Esophagus muscularis mucosa (tissue), 4 donors: Measurements from ENCODE around the gene GNL3. TPM values are rescaled to one million over a fixed set of nuclear protein-coding genes. Genes with fewer than 3 reads are reported as not detected.

Experiments
- DNase-seq: peaks from one replicate; pipeline ENCODE4 v3.0.0-alpha.2; 2017; ENCODE audit errors: extremely low spot score
- H3K27ac ChIP-seq, 4 donors: fragments of 200-600 bp; sonication (generic); replicated peaks in 1 of 4; 1 replicate in 3 of 4; 2 replicates in 1 of 4; pipeline ENCODE4 v1.5.1; 2016 to 2019; ENCODE audit warnings: mild to moderate bottlenecking in 1 of 4
- H3K27me3 ChIP-seq, 4 donors: fragments of 200-600 bp; sonication (generic); one replicate each; pipeline versions ENCODE4 v1.5.1 to v1.6.0; 2016 to 2019
- H3K36me3 ChIP-seq, 4 donors: fragments of 200-600 bp; sonication (generic); one replicate each; pipeline ENCODE4 v1.5.1; 2016 to 2019
- H3K4me1 ChIP-seq, 4 donors: fragments of 200-600 bp; sonication (generic); one replicate each; pipeline ENCODE4 v1.5.1; 2016 to 2019
- H3K4me3 ChIP-seq, 4 donors: fragments of 200-600 bp; sonication (generic); 1 replicate in 2 of 4; 2 replicates in 2 of 4; pipeline ENCODE4 v1.5.1; 2016 to 2019; ENCODE audit warnings: mild to moderate bottlenecking in 4 of 4, moderate library complexity in 1 of 4
- H3K9me3 ChIP-seq, 4 donors: fragments of 200-600 bp; sonication (generic); 1 replicate in 3 of 4; 2 replicates in 1 of 4; pipeline ENCODE4 v1.5.1; 2016 to 2019
- EP300 ChIP-seq: sonication (generic); formaldehyde crosslinking; IDR thresholded peaks from one replicate; pipeline ENCODE4 v1.6.1; 2017; ENCODE audit warnings: antibody characterized with exemption
- POLR2A ChIP-seq: fragments of 450-650 bp; IDR thresholded peaks from one replicate; pipeline ENCODE4 v1.6.1; 2017; ENCODE audit warnings: antibody characterized with exemption, moderate library complexity, mild to moderate bottlenecking, low read depth
- POLR2AphosphoS5 ChIP-seq, 2 donors: sonication (generic); formaldehyde crosslinking; IDR thresholded peaks; one replicate each; pipeline ENCODE4 v1.6.1; 2017; ENCODE audit warnings: antibody characterized with exemption in 2 of 2
- WGBS: methylation state at CpG from one replicate; pipeline ENCODE4 v1.1.5; 2018; 5-methylcytosine and 5-hydroxymethylcytosine counted together
- intact Hi-C: fragments of 100-400 bp; cut with DNase I; formaldehyde crosslinking; loops from one replicate; pipeline ENCODE4 v1.15.1; 2023
- small RNA-seq, 3 donors: library from RNA; depleted of rRNA; stranded (forward); fragments of <200 nt; gene quantifications; one replicate each; pipeline ENCODE3, GENCODE V24; 2016
- total RNA-seq, 4 donors: library from RNA; depleted of rRNA; stranded (reverse); fragments of >200 nt; gene quantifications; one replicate each; pipeline versions ENCODE4 v1.1.0 to v1.2.1, GENCODE V29; 2016
- TF ChIP-seq, protein P1 (sequence below), 3 experiments: fragments of 200-600 bp in 2 of 3; fragments of 450-650 bp in 1 of 3; sonication (generic) in 2 of 3; IDR thresholded peaks; one replicate each; pipeline ENCODE4 v1.5.1; 2017 to 2019; ENCODE audit warnings: antibody characterized with exemption in 3 of 3, mild to moderate bottlenecking in 2 of 3, moderate library complexity in 1 of 3

Gene GNL3
- total RNA-seq, 4 donors from 2014 or later, result 28.4 to 71.1 (median 29.3) TPM

GRCh38 chr3:52739730-52740129 is 53.9 kb downstream of the GNL3 start:
- H3K27ac ChIP-seq, result no peak overlapping the region
- no peak overlapping the region for H3K4me3 ChIP-seq
- peaks cover 61 to 100% (median 79%) of the 10 kb centered on the region in 4 donors for H3K36me3 ChIP-seq
- no peak for TF ChIP-seq EP300
- TF ChIP-seq POLR2A, result no peak
- TF ChIP-seq POLR2AphosphoS5 (IDR thresholded peaks at IDR 0.05), result no peak
- TF ChIP-seq, protein P1, sequence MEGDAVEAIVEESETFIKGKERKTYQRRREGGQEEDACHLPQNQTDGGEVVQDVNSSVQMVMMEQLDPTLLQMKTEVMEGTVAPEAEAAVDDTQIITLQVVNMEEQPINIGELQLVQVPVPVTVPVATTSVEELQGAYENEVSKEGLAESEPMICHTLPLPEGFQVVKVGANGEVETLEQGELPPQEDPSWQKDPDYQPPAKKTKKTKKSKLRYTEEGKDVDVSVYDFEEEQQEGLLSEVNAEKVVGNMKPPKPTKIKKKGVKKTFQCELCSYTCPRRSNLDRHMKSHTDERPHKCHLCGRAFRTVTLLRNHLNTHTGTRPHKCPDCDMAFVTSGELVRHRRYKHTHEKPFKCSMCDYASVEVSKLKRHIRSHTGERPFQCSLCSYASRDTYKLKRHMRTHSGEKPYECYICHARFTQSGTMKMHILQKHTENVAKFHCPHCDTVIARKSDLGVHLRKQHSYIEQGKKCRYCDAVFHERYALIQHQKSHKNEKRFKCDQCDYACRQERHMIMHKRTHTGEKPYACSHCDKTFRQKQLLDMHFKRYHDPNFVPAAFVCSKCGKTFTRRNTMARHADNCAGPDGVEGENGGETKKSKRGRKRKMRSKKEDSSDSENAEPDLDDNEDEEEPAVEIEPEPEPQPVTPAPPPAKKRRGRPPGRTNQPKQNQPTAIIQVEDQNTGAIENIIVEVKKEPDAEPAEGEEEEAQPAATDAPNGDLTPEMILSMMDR (IDR thresholded peaks at IDR 0.05), result no peak
- H3K4me1 ChIP-seq, result no peaks in the 10 kb centered on the region
- WGBS, result 79% methylated on average over 1 of the region's 1 CpG
- H3K27me3 ChIP-seq, result no peaks in the 10 kb centered on the region
- no peaks in the 10 kb centered on the region for H3K9me3 ChIP-seq
- DNase-seq, result no peak
- intact Hi-C loops, result loop anchor here (5.0 kb wide), 1 partner anchor 198 kb away; no protein-coding TSS in a partner anchor

GRCh38 chr3:52742418-52743041 is 56.7 kb downstream of the GNL3 start:
- peaks cover 70 to 100% (median 86%) of the 10 kb centered on the region in 4 donors for H3K36me3 ChIP-seq
- TF ChIP-seq, protein P1 (IDR thresholded peaks at IDR 0.05), result peak; percentile 35 to 49 (median 42)
- no peak for TF ChIP-seq EP300
- intact Hi-C loops, result loop anchor here (2.0 to 5.0 kb wide), 2 partner anchors 195 to 330 kb away; no protein-coding TSS in a partner anchor
- no peaks in the 10 kb centered on the region for H3K9me3 ChIP-seq
- H3K27me3 ChIP-seq, result no peaks in the 10 kb centered on the region
- H3K4me1 ChIP-seq, result no peaks in the 10 kb centered on the region
- WGBS, result 70% methylated on average over 3 of the region's 3 CpGs
- no peak for DNase-seq
- H3K27ac ChIP-seq, result no peak overlapping the region
- no peak overlapping the region for H3K4me3 ChIP-seq

- intact Hi-C loops, result loop anchor here (2.0 to 5.0 kb wide), 2 partner anchors 194 to 330 kb away; no protein-coding TSS in a partner anchor
- H3K36me3 ChIP-seq, result peaks cover 72 to 100% (median 86%) of the 10 kb centered on the region in 4 donors
- TF ChIP-seq EP300 (no peak), POLR2A (no peak), POLR2AphosphoS5 (IDR thresholded peaks at IDR 0.05) (no peak)
- TF ChIP-seq, protein P1 (IDR thresholded peaks at IDR 0.05), result no peak
- no peak overlapping the region for H3K27ac ChIP-seq
- no peak for DNase-seq
- WGBS, result 89% methylated on average over 5 of the region's 5 CpGs
- no peaks in the 10 kb centered on the region for H3K27me3 ChIP-seq
- no peaks in the 10 kb centered on the region for H3K4me1 ChIP-seq
- no peaks in the 10 kb centered on the region for H3K9me3 ChIP-seq
- no peak overlapping the region for H3K4me3 ChIP-seq
These were observed 57.3 kb downstream of the GNL3 start for GRCh38 chr3:52743152-52743551.

- no peaks in the 10 kb centered on the region for H3K27me3 ChIP-seq
- H3K4me3 ChIP-seq, result no peak overlapping the region
- 87% methylated on average over 2 of the region's 2 CpGs for WGBS
- H3K4me1 ChIP-seq, result no peaks in the 10 kb centered on the region
- peaks cover 75 to 100% (median 85%) of the 10 kb centered on the region in 4 donors for H3K36me3 ChIP-seq
- TF ChIP-seq EP300 (no peak), POLR2A (no peak), POLR2AphosphoS5 (IDR thresholded peaks at IDR 0.05) (no peak)
- TF ChIP-seq, protein P1 (IDR thresholded peaks at IDR 0.05), result no peak
- intact Hi-C loops, result loop anchor here (2.0 to 5.0 kb wide), 2 partner anchors 194 to 329 kb away; no protein-coding TSS in a partner anchor
- DNase-seq, result no peak
- H3K9me3 ChIP-seq, result no peaks in the 10 kb centered on the region
- no peak overlapping the region for H3K27ac ChIP-seq
These were observed 57.9 kb downstream of the GNL3 start for GRCh38 chr3:52743721-52744120.

Small RNA genes within 50 kb of the gene (small RNA-seq; reads per million reads assigned to genes)
- gene AC006254.2 (0 reads per million in 3 donors), gene RF00569 (3,477 to 4,433 (median 3,655) reads per million in 3 donors), gene RF01183 (0 reads per million in 3 donors), gene SNORD19 (0 reads per million in 3 donors), gene SNORD19B (0 reads per million in 3 donors), gene SNORD69 (2,507 to 3,030 (median 2,678) reads per million in 3 donors)

Other genes with a start within 250 kb of the GNL3 start
- gene SEMA3G, start 240.9 kb upstream of the GNL3 start, total RNA-seq, result 10 to 100 TPM in 3 of 4 donors, 1 to 10 TPM in 1; 7.1 to 39.2 (median 22.2) TPM
- 1 to 10 TPM in 3 of 4 donors, not detected in 1; 1.2 to 7.1 (median 4.0) TPM for gene TNNC1, start 232.0 kb upstream of the GNL3 start, total RNA-seq
- gene NISCH, start 230.4 kb upstream of the GNL3 start, total RNA-seq, result 100 to 1,000 TPM in 2 of 4 donors, 10 to 100 TPM in 2; 71.9 to 110 (median 88.0) TPM
- 100 to 1,000 TPM; 101 to 127 (median 118) TPM for gene STAB1, start 190.7 kb upstream of the GNL3 start, total RNA-seq
- 10 to 100 TPM; 58.0 to 87.4 (median 72.9) TPM for gene NT5DC2, start 152.2 kb upstream of the GNL3 start, total RNA-seq
- 10 to 100 TPM in 1 of 4 donors, 1 to 10 TPM in 3; 1.3 to 60.6 (median 7.0) TPM for gene UQCC5, start 149.4 kb upstream of the GNL3 start, total RNA-seq
- 10 to 100 TPM; 79.4 to 99.3 (median 82.8) TPM for gene PBRM1, start 119 bp upstream of the GNL3 start, total RNA-seq
- gene GLT8D1, start 19.8 kb downstream of the GNL3 start, total RNA-seq, result 10 to 100 TPM; 31.6 to 40.3 (median 35.7) TPM
- gene SPCS1, start 20.1 kb downstream of the GNL3 start, total RNA-seq, result 10 to 100 TPM; 67.3 to 95.3 (median 88.7) TPM
- 10 to 100 TPM; 19.1 to 29.2 (median 23.6) TPM for gene NEK4, start 84.9 kb downstream of the GNL3 start, total RNA-seq
- not detected for gene ITIH1, start 91.6 kb downstream of the GNL3 start, total RNA-seq
- 1 to 10 TPM in 2 of 4 donors, under 1 TPM in 2; 0.83 to 3.2 (median 1.5) TPM for gene ITIH3, start 108.8 kb downstream of the GNL3 start, total RNA-seq
- gene ITIH4, start 144.6 kb downstream of the GNL3 start, total RNA-seq, result 1 to 10 TPM; 2.0 to 4.6 (median 2.8) TPM
- gene MUSTN1, start 149.0 kb downstream of the GNL3 start, total RNA-seq, result 10 to 100 TPM in 3 of 4 donors, 1 to 10 TPM in 1; 6.6 to 17.7 (median 12.5) TPM
- gene STIMATE, start 211.5 kb downstream of the GNL3 start, total RNA-seq, result 10 to 100 TPM; 10.4 to 23.6 (median 14.7) TPM